ENCODE measurements around the gene USP32.
"Not testable (repeated sequence)": the region's sequence is repeated elsewhere in the genome, so short reads cannot be mapped to it uniquely, and the experiment has no call there.

USP32 gene

DNA sequence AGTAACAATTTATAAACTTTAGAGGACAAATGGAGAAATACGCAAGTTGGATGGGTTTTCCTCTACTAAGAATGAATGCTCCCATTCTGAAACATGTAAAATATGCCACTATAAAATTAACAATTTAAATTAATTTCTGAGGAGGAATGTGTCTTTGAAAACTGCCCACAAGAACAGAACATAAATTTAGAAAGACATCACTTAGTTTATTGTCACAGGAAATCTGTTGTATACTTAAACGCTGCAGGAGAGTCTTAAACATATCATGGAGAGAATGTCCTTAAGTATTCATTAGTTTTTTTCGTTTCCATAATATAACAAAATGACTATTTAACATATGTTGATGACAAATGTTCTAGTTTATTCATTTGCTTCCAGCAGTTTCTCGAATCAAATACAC lies 29.6 kb downstream of the USP32 start:
- H3K27ac Mint-ChIP-seq = no peak overlapping the region
- peaks cover 15% of the 10 kb centered on the region for H3K4me1 Mint-ChIP-seq
- no peak overlapping the region for H3K4me3 Mint-ChIP-seq
- ATAC-seq (no peak), DNase-seq (no peak)
- H3K27me3 Mint-ChIP-seq = no peaks in the 10 kb centered on the region
- H3K9me3 Mint-ChIP-seq = no peaks in the 10 kb centered on the region

DNA sequence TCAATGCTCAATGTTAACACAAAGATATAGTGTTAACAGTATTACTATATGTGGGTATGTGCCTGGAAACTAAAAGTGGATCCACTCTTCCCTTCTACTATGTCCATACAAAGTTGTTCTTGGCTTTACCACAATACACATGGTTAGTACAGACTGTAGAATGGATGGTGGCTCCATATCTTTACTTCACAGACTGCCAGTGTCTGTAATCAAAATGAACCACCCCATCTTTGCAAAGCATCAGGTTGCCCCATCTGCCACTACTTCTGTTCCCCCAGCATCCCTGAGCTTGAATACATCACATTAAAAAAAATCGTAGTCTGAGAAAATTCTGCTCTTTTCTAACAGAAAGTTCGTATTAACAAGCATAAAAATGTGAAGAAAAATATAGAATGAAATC lies 30.0 kb downstream of the USP32 start:
- no peak overlapping the region for H3K4me3 Mint-ChIP-seq
- no peaks in the 10 kb centered on the region for H3K27me3 Mint-ChIP-seq
- peaks cover 16% of the 10 kb centered on the region for H3K4me1 Mint-ChIP-seq
- H3K9me3 Mint-ChIP-seq = peaks cover 0 to 1% of the 10 kb centered on the region in 2 donors
- no peak for DNase-seq
- H3K27ac Mint-ChIP-seq = no peak overlapping the region
- no peak for ATAC-seq

DNA sequence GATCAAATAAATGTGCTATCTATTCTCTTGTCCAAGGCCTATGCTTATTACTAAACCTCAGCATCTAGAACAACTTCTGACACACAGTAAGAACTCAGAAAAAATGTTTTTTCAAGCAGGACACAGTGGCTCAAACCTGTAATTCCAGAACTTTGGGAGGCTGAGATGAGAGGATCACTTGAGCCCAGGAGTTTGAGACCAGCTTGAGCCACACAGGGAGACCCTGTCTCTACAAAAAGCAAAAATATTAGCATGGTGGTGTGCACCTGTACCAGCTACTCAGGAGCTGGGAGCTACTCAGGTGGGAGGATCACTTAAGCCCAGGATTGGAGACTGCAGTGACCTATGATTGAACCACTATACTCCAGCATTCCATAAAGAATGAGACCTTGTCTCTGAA lies 32.5 kb downstream of the USP32 start:
- Mint-ChIP-seq H3K4me1 (peaks cover 39% of the 10 kb centered on the region), H3K4me3 (no peak overlapping the region), H3K27ac (no peak overlapping the region), H3K27me3 (no peaks in the 10 kb centered on the region), H3K9me3 (peaks cover 0 to 3% of the 10 kb centered on the region in 2 donors)
- ATAC-seq (no peak), DNase-seq (no peak)

- H3K4me3 Mint-ChIP-seq = no peak overlapping the region
- H3K4me1 Mint-ChIP-seq = peaks cover 42% of the 10 kb centered on the region
- DNase-seq (no peak), ATAC-seq (no peak)
- H3K9me3 Mint-ChIP-seq = peaks cover 0 to 3% of the 10 kb centered on the region in 2 donors
- H3K27me3 Mint-ChIP-seq = no peaks in the 10 kb centered on the region
- peak overlapping the region in 1 of 2 donors; percentile 50 for H3K27ac Mint-ChIP-seq
Measured at GRCh38 chr17:60358606-60359225, 33.2 kb downstream of the USP32 start.

DNA sequence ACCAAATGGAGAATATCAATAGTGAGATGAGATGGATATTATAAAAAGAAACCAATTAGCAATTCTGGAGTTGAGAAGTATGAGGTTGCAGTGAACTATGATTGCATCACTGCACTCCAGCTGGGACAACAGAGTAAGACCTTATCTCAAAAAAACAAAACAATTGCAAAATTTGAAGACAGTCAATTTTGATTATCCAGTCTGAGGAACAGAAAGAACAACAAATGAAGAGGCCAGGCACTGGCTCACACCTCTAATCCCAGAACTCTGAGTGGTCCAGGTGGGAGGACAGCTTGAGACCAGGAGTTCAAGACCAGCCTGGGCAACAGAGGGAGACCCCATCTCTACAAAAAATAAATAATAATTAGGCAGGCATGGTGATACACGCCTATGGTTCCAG lies 35.0 kb downstream of the USP32 start:
- ATAC-seq (peak; percentile 37), DNase-seq (no peak)
- no peak overlapping the region for H3K4me3 Mint-ChIP-seq
- peak overlapping the region in 1 of 2 donors; percentile 12 for H3K27ac Mint-ChIP-seq
- H3K27me3 Mint-ChIP-seq = no peaks in the 10 kb centered on the region
- H3K4me1 Mint-ChIP-seq = peaks cover 42% of the 10 kb centered on the region
- peaks cover 0 to 3% of the 10 kb centered on the region in 2 donors for H3K9me3 Mint-ChIP-seq

DNA sequence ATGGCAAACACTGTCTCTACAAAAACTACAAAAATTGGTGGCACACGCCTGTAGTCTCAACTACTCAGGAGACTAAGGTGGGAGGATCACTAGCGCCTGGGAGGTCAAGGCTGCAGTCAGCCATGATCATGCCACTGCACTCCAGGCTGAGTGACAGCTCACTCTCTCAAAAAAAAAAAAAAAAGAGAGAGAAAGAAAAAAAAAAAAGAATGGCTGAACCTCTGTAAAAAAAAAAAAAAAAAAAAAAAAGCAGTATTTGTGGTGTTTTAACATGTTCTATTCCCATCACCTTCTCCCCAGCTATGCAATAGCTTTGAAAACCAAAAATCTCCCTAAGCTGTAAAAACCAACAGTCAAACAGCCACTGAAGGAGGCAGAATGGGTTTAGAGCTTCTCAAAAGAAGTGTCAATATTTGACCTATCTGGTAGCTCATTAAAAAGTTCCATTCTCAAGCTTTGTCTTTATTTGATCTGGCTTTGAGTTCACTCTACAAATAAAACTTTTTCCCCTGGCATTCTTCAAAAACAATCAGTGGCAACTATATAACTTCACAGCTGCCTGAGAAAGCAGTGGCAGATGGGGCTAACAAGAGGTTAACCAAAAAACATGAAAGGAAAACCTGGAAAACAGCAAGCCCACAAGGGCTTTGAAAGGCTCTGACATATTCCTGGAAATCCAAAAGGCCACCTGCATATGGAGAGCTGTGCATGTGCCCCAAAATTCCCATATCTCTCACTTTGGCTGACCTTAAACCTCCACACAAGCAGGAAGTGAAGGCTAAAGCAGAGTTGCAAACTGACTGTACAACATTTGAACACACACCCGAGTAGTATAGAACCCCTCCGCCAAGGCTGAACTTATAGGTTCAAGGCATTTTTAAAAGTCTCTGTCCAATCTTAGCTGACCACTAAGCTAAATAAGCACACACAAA lies 36.0 kb downstream of the USP32 start:
- Mint-ChIP-seq H3K9me3 (peaks cover 0 to 3% of the 10 kb centered on the region in 2 donors), H3K4me3 (peak overlapping the region in 1 of 2 donors; percentile 30), H3K27me3 (no peaks in the 10 kb centered on the region), H3K4me1 (peaks cover 42% of the 10 kb centered on the region), H3K27ac (peak overlapping the region in 1 of 2 donors; percentile 86)
- ATAC-seq = no peak
- no peak for DNase-seq

GRCh38 chr17:60354223-60354622 lies 37.7 kb downstream of the USP32 start:
- ATAC-seq (no peak), DNase-seq (no peak)
- Mint-ChIP-seq H3K4me3 (no peak overlapping the region), H3K4me1 (peaks cover 42% of the 10 kb centered on the region), H3K27ac (no peak overlapping the region), H3K9me3 (peaks cover 0 to 3% of the 10 kb centered on the region in 2 donors), H3K27me3 (no peaks in the 10 kb centered on the region)

DNA sequence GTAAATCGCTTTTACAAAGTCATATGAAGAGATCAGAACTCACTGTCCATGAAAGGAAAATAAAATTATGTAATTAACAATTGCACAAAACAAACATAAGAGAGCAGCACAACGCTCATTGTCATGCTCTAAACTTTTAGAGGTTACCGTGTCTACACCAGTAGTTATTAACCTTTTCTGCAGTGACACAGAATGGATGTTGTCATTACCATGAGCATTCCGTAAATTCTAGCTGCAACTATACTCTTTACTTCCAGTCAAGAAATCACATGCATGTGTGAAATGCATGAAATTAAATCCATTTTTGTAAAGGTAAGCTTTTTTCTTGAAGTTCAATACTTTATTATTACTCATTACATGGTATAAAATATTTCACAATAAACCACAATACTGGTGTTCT lies 38.2 kb downstream of the USP32 start:
- Mint-ChIP-seq H3K4me3 (no peak overlapping the region), H3K27ac (peak overlapping the region in 1 of 2 donors; percentile 46), H3K4me1 (peaks cover 38% of the 10 kb centered on the region), H3K27me3 (no peaks in the 10 kb centered on the region), H3K9me3 (peaks cover 0 to 3% of the 10 kb centered on the region in 2 donors)
- DNase-seq (no peak), ATAC-seq (no peak)

DNA sequence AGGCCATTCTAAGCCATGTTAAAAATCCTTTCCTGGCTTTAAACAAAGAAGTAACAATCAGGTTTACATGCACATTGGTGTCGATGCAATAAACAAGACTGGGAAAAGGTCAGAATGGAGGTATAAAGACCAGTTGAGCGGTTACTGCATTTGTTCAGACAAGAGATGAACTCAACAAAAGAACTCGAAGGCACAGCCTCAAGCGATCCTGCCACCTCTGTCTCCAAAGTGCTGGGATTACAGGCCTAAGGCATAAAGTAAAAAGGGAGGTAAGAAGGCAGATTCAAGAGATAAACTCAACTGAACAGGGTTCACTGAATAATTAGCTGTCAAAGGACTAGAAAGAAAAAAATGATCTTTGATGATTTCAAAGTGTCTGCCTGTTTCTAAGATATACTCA lies 39.4 kb downstream of the USP32 start:
- no peak overlapping the region for H3K27ac Mint-ChIP-seq

DNA sequence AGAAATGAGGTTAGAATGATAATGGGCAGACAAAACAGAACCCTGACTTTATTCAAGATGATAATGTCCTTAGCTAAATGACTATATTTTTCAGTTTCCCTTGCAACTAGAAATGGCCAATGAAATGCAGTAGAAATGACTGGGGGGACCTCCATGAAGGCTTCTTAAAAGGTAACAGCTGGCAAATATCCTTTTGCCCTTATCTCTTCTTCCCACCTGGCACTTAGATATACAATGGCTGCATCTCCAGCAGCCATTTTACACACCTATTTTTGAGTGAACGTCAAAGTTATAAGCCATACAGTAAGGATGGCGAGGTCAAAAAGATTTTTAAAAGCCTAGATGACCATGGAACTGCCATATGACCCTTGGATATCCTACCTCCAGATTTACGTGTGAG lies 39.9 kb downstream of the USP32 start:
- no peaks in the 10 kb centered on the region for H3K27me3 Mint-ChIP-seq
- no peak for DNase-seq
- peak overlapping the region in 1 of 2 donors; percentile 57 for H3K27ac Mint-ChIP-seq
- H3K4me3 Mint-ChIP-seq = no peak overlapping the region
- peaks cover 30% of the 10 kb centered on the region for H3K4me1 Mint-ChIP-seq
- H3K9me3 Mint-ChIP-seq = peaks cover 0 to 3% of the 10 kb centered on the region in 2 donors
- no peak for ATAC-seq

More for the DNA sequence above, 39.4 kb downstream of the USP32 start:
- ATAC-seq (no peak), DNase-seq (no peak)
- Mint-ChIP-seq H3K27me3 (no peaks in the 10 kb centered on the region), H3K9me3 (peaks cover 0 to 3% of the 10 kb centered on the region in 2 donors), H3K4me1 (peaks cover 32% of the 10 kb centered on the region), H3K4me3 (no peak overlapping the region)

- no peaks in the 10 kb centered on the region for H3K27me3 Mint-ChIP-seq
- peaks cover 20% of the 10 kb centered on the region for H3K4me1 Mint-ChIP-seq
- no peak for ATAC-seq
- no peak for DNase-seq
- no peak overlapping the region for H3K4me3 Mint-ChIP-seq
- H3K27ac Mint-ChIP-seq = no peak overlapping the region
- H3K9me3 Mint-ChIP-seq = no peaks in the 10 kb centered on the region
Measured at GRCh38 chr17:60351012-60351695, 40.8 kb downstream of the USP32 start.

- no peaks in the 10 kb centered on the region for H3K4me1 Mint-ChIP-seq
Measured at GRCh38 chr17:60348616-60349015, 43.3 kb downstream of the USP32 start.

DNA sequence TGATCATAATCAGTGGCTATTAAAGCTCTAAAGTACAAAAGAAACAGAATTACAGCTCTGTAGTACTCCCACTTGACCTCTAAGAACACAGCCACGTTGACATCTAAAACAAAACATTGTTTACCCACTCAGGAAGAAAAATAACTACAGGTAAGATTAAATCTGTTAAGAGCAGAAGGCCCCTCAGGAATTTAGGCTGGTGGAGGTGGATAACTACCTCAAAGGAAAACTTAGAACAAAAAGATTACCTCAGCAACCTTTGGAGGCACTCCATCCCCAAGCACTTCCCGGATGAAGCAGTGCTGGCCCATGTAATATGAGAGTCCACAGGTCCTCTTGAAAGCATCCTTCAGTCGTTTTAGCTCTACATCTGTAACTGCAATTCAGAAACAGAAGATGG lies 46.7 kb downstream of the USP32 start:
- Mint-ChIP-seq H3K4me3 (no peak overlapping the region), H3K27me3 (no peaks in the 10 kb centered on the region), H3K4me1 (peaks cover 10% of the 10 kb centered on the region), H3K27ac (no peak overlapping the region), H3K9me3 (no peaks in the 10 kb centered on the region)
- no peak for DNase-seq
- no peak for ATAC-seq

More at GRCh38 chr17:60348616-60349015, 43.3 kb downstream of the USP32 start:
- H3K27ac Mint-ChIP-seq = no peak overlapping the region
- ATAC-seq (no peak), DNase-seq (no peak)
- no peaks in the 10 kb centered on the region for H3K27me3 Mint-ChIP-seq
- H3K4me3 Mint-ChIP-seq = no peak overlapping the region
- H3K9me3 Mint-ChIP-seq = no peaks in the 10 kb centered on the region

- not testable (repeated sequence) for H3K27ac Mint-ChIP-seq, H3K9me3 Mint-ChIP-seq, H3K27me3 Mint-ChIP-seq, ATAC-seq, H3K4me3 Mint-ChIP-seq, DNase-seq
- peaks cover 10% of the 10 kb centered on the region for H3K4me1 Mint-ChIP-seq
Measured at GRCh38 chr17:60342492-60342891, 49.4 kb downstream of the USP32 start.

GRCh38 chr17:60335289-60335688 lies 56.6 kb downstream of the USP32 start:
- Mint-ChIP-seq H3K27ac (peak overlapping the region in 1 of 2 donors; percentile 19), H3K4me1 (peaks cover 8% of the 10 kb centered on the region), H3K27me3 (no peaks in the 10 kb centered on the region), H3K4me3 (no peak overlapping the region), H3K9me3 (no peaks in the 10 kb centered on the region)
- no peak for DNase-seq
- ATAC-seq = no peak

DNA sequence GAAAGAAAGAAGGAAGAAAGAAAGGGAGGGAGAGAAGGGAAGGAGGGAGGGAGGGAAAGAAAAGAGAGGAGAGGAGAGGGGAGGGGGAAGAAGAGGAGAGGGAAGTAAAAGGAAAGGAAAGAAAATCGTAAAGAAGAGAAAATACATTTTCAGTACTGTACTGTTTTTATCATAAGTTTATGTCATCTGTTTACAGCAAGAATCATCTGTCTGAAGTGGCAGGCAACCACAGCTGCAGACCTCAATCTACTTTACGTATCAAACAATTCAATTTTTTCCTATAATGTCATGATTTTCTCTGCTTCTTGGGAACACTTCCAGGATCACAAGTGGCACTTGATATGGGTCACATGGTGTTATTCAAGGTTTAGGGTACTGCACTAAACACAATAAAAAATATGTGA lies 58.3 kb downstream of the USP32 start:
- DNase-seq (no peak), ATAC-seq (no peak)
- H3K27me3 Mint-ChIP-seq = no peaks in the 10 kb centered on the region
- no peaks in the 10 kb centered on the region for H3K9me3 Mint-ChIP-seq
- peak overlapping the region in 1 of 2 donors; percentile 71 for H3K27ac Mint-ChIP-seq
- no peak overlapping the region for H3K4me3 Mint-ChIP-seq
- H3K4me1 Mint-ChIP-seq = peaks cover 8% of the 10 kb centered on the region

All from stimulated activated naive CD8-positive, alpha-beta T cell treated with anti-CD3 and anti-CD28 coated beads, Interleukin-15, amount 100 ng/mL, for 72 hours (primary cell).